ENCODE results near the gene OR5M11. TPM values are rescaled to one million over a fixed set of nuclear protein-coding genes. Genes with fewer than 3 reads are reported as not detected.

OR5M11 gene
- total RNA-seq, 1 experiment from 2014 or later: not detected

DNA sequence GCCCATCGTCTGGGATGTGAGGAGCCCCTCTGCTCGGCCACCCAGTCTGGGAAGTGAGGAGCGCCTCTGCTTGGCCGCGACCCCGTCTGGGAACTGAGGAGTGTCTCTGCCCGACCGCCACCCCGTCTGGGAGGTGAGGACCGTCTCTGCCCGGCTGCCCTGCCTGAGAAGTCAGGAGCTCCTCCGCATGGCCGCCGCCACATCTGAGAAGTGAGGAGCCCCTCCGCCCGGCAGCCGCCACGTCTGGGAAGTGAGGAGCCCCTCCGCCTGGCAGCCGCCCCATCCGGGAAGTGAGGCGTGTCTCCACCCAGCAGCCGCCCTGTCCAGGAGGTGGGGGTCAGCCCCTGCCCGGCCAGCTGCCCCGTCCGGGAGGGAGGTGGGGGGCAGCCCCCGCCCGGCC lies 46.0 kb downstream of the OR5M11 start:
- H3K4me2 ChIP-seq (ENCODE audit: low read length): no peak overlapping the region
- TF ChIP-seq POLR2AphosphoS5 (IDR thresholded peaks at IDR 0.05; ENCODE audit: low read depth, low read length) (no peak), ZFX (IDR thresholded peaks at IDR 0.05) (no peak), RAD21 (IDR thresholded peaks at IDR 0.05; ENCODE audit: low read depth) (no peak), SP1 (IDR thresholded peaks at IDR 0.05; ENCODE audit: low read depth) (no peak), POLR2A (IDR thresholded peaks at IDR 0.05; ENCODE audit: borderline replicate concordance, extremely low read depth, insufficient read depth, insufficient read length) (no peak), YY1 (IDR thresholded peaks at IDR 0.05; ENCODE audit: extremely low read depth, insufficient replicate concordance, low read depth, low read length) (no peak), EZH2phosphoT487 (IDR thresholded peaks at IDR 0.05; ENCODE audit: borderline replicate concordance) (no peak), SIN3A (IDR thresholded peaks at IDR 0.05; ENCODE audit: low read depth) (no peak)
- TF ChIP-seq, protein P1, sequence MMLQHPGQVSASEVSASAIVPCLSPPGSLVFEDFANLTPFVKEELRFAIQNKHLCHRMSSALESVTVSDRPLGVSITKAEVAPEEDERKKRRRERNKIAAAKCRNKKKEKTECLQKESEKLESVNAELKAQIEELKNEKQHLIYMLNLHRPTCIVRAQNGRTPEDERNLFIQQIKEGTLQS (IDR thresholded peaks at IDR 0.05): no peak
- TF ChIP-seq, protein P2, sequence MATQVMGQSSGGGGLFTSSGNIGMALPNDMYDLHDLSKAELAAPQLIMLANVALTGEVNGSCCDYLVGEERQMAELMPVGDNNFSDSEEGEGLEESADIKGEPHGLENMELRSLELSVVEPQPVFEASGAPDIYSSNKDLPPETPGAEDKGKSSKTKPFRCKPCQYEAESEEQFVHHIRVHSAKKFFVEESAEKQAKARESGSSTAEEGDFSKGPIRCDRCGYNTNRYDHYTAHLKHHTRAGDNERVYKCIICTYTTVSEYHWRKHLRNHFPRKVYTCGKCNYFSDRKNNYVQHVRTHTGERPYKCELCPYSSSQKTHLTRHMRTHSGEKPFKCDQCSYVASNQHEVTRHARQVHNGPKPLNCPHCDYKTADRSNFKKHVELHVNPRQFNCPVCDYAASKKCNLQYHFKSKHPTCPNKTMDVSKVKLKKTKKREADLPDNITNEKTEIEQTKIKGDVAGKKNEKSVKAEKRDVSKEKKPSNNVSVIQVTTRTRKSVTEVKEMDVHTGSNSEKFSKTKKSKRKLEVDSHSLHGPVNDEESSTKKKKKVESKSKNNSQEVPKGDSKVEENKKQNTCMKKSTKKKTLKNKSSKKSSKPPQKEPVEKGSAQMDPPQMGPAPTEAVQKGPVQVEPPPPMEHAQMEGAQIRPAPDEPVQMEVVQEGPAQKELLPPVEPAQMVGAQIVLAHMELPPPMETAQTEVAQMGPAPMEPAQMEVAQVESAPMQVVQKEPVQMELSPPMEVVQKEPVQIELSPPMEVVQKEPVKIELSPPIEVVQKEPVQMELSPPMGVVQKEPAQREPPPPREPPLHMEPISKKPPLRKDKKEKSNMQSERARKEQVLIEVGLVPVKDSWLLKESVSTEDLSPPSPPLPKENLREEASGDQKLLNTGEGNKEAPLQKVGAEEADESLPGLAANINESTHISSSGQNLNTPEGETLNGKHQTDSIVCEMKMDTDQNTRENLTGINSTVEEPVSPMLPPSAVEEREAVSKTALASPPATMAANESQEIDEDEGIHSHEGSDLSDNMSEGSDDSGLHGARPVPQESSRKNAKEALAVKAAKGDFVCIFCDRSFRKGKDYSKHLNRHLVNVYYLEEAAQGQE (IDR thresholded peaks at IDR 0.05; ENCODE audit: low read depth): no peak
- H3K4me1 ChIP-seq (ENCODE audit: control insufficient read depth in 1 of 2, insufficient read depth in 2 of 2, low read length in 2 of 2): no peaks in the 10 kb centered on the region
- ChIA-PET CTCF (no interaction called here), RAD21 (ENCODE audit: low non-redundant PET in 1 of 2, low total read pairs in 2 of 2, uncharacterized antibody in 2 of 2, unreplicated experiment in 2 of 2) (no interaction called here), POLR2A (no interaction called here)
- H3K79me2 ChIP-seq (ENCODE audit: insufficient read depth, low read length): no peaks in the 10 kb centered on the region
- H3K36me3 ChIP-seq (ENCODE audit: control insufficient read depth in 1 of 2, insufficient read depth in 2 of 2, low read length in 2 of 2): no peaks in the 10 kb centered on the region
- no peaks in the 10 kb centered on the region for H3K9me2 ChIP-seq (ENCODE audit: insufficient read depth)
- BruUV-seq (replicated peaks): no TSS peak
- H4K20me1 ChIP-seq (ENCODE audit: insufficient read depth): no peaks in the 10 kb centered on the region
- no peak overlapping the region for H2AFZ ChIP-seq (ENCODE audit: low read depth, low read length, poor library complexity, severe bottlenecking)
- H3K9ac ChIP-seq (ENCODE audit: low read length): no peak overlapping the region
- intact Hi-C loops (cut with micrococcal nuclease): no loop called here
- no peaks in the 10 kb centered on the region for H3K27me3 ChIP-seq (ENCODE audit: insufficient read depth, low read length)
- H3K4me3 ChIP-seq (replicated peaks in 1 of 2; ENCODE audit: low read depth in 1 of 2, low read length in 2 of 2): no peak overlapping the region
- no peak overlapping the region for H3K27ac ChIP-seq (ENCODE audit: low read depth, low read length)
- no peak for DNase-seq (ENCODE audit: low read depth, low spot score)
- no peak for ATAC-seq
- H3K9me3 ChIP-seq (ENCODE audit: control insufficient read depth in 1 of 2, insufficient read depth in 1 of 2, low read depth in 1 of 2, low read length in 2 of 2): peaks cover 4 to 9% of the 10 kb centered on the region in 2 experiments; a peak in 2 of 4 replicates

All from HCT116 (cell line).